GM18508 (cell line): Measurements from ENCODE around the gene TEX53.
A peak's percentile ranks its signal among the peaks of the same experiment; 100 is the strongest.

ENCODE experiments used
- ATAC-seq: cut with Tn5 transposase; IDR thresholded peaks from one replicate; pipeline ENCODE4 v1.9.1; 2021; ENCODE audit warnings: moderate number of reproducible peaks; ENCODE audit not compliant: insufficient read depth, unreplicated experiment

The TEX53 gene

GRCh38 chr9:114652776-114653555 lies 4.6 kb downstream of the TEX53 start:
- ATAC-seq, result no peak

GRCh38 chr9:114643896-114644295 lies 13.7 kb downstream of the TEX53 start:
- no peak for ATAC-seq

- no peak for ATAC-seq
These were observed 14.6 kb downstream of the TEX53 start for GRCh38 chr9:114643001-114643400.

- no peak for ATAC-seq
These were observed 15.6 kb downstream of the TEX53 start for GRCh38 chr9:114641967-114642366.

- no peak for ATAC-seq
These were observed 19.2 kb downstream of the TEX53 start for GRCh38 chr9:114638404-114638803.

- no peak for ATAC-seq
These were observed 23.2 kb downstream of the TEX53 start for GRCh38 chr9:114634387-114634786.

GRCh38 chr9:114633438-114634089 lies 24.0 kb downstream of the TEX53 start:
- no peak for ATAC-seq

GRCh38 chr9:114631166-114631565 lies 26.4 kb downstream of the TEX53 start:
- no peak for ATAC-seq

- no peak for ATAC-seq
These were observed 28.0 kb downstream of the TEX53 start for GRCh38 chr9:114629563-114630090.

GRCh38 chr9:114627553-114627952 lies 30.1 kb downstream of the TEX53 start:
- no peak for ATAC-seq

GRCh38 chr9:114626415-114627020 lies 31.1 kb downstream of the TEX53 start:
- no peak for ATAC-seq

- no peak for ATAC-seq
These were observed 32.9 kb downstream of the TEX53 start for GRCh38 chr9:114624677-114625076.

- ATAC-seq, result no peak
These were observed 35.5 kb downstream of the TEX53 start for GRCh38 chr9:114621975-114622609.

- ATAC-seq, result no peak
These were observed 36.0 kb downstream of the TEX53 start for GRCh38 chr9:114621561-114621960.

- no peak for ATAC-seq
These were observed 38.3 kb downstream of the TEX53 start for GRCh38 chr9:114619191-114619761.

- peak; percentile 57 for ATAC-seq
These were observed 40.7 kb downstream of the TEX53 start for GRCh38 chr9:114616684-114617520.

GRCh38 chr9:114614373-114614772 lies 43.2 kb downstream of the TEX53 start:
- ATAC-seq, result no peak

GRCh38 chr9:114613919-114614318 lies 43.7 kb downstream of the TEX53 start:
- ATAC-seq, result no peak

GRCh38 chr9:114613087-114613486 lies 44.5 kb downstream of the TEX53 start:
- no peak for ATAC-seq
